ENCODE data around the gene NEBL.

DNA sequence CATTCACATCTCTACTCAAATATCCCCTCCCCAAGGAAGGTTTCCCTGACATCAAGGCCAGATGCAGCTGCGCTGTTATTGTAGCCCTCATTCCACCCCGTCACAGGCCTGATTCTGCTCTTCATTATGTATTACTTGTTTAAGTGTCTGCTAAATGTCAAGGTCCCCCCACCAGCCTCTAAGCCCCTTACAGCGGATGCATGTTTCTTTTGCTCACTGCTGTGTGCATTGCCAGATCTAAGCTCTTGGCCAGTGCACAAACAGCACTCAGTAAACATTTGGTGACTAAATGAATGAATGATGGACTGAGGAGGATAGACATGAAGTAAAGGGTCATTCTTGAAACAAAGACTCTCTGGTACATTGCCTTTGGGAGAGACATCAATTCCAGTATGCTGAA, 90.6 kb downstream of the NEBL start:
- TF ChIP-seq CTCF (IDR thresholded peaks at IDR 0.05) (no peak), POLR2A (IDR thresholded peaks at IDR 0.05) (no peak)
